ENCODE measurements around the gene PARM1.

GRCh38 chr4:75028196-75028854 lies 95.4 kb downstream of the PARM1 start:
- TF ChIP-seq CTCF (IDR thresholded peaks at IDR 0.05 in 8 of 11, conservative IDR thresholded peaks at IDR 0.05 in 3 of 11), result no peak
- TF ChIP-seq POLR2AphosphoS5 (IDR thresholded peaks at IDR 0.05), result no peak
- TF ChIP-seq POLR2A (IDR thresholded peaks at IDR 0.05), result no peak

Data from spleen (tissue), 7 donors.